Measurements from ENCODE around the gene AANAT. TPM values are rescaled to one million over a fixed set of nuclear protein-coding genes. Genes with fewer than 3 reads are reported as not detected.

Gene AANAT
- total RNA-seq, 2 experiments from 2014 or later = not detected

GRCh38 chr17:76519048-76519966 lies 51.9 kb downstream of the AANAT start:
- Histone ChIP-seq H3K4me1 (ENCODE audit: insufficient read depth, low read length, poor library complexity, severe bottlenecking) (peaks cover 19% of the 10 kb centered on the region), H4K20me1 (ENCODE audit: insufficient read depth, low read length) (no peaks in the 10 kb centered on the region), H3K79me2 (ENCODE audit: insufficient read depth, low read depth, low read length) (no peaks in the 10 kb centered on the region), H3K27ac (ENCODE audit: low read depth, low read length, poor library complexity, severe bottlenecking) (no peak overlapping the region), H3K4me2 (ENCODE audit: low read length) (no peak overlapping the region), H3K4me3 (ENCODE audit: low read depth, low read length, poor library complexity, severe bottlenecking) (no peak overlapping the region), H2AFZ (ENCODE audit: low read length) (no peak overlapping the region), H3K9me3 (ENCODE audit: low read length) (no peaks in the 10 kb centered on the region), H3K36me3 (ENCODE audit: insufficient read depth, low read length) (no peaks in the 10 kb centered on the region), H3K9me2 (ENCODE audit: insufficient read depth, low read length) (no peaks in the 10 kb centered on the region)
- CTCF ChIA-PET (ENCODE audit: unreplicated experiment) = no interaction called here
- intact Hi-C loops (cut with micrococcal nuclease; ENCODE audit: unreplicated experiment) = no loop called here
- DNase-seq (ENCODE audit: low spot score) = no peak
- POLR2A ChIA-PET = interaction anchor here (0.6 to 0.9 kb wide), 3 partner anchors 25 to 425 kb away, joined by 3 to 8 read pairs (median 3); no protein-coding TSS in a partner anchor
- TF ChIP-seq CTCF (conservative IDR thresholded peaks at IDR 0.05; ENCODE audit: low read length) = no peak
- TF ChIP-seq EZH2phosphoT487 (IDR thresholded peaks at IDR 0.05; ENCODE audit: borderline replicate concordance, low read depth, low read length) = no peak
- no TSS peak for BruUV-seq (replicated peaks)

Other genes with a start within 250 kb of the AANAT start
- 0.21 and 0.28 TPM in 2 replicates for gene RNF157, start 227.1 kb upstream of the AANAT start, total RNA-seq (2014; rRNA removed; shearing (Covaris generic))
- 0.70 and 1.3 TPM in 2 replicates for gene RNF157, start 227.1 kb upstream of the AANAT start, total RNA-seq (2022)
- 70.9 and 86.4 TPM in 2 replicates for gene UBALD2, start 202.3 kb upstream of the AANAT start, total RNA-seq (2014; rRNA removed; shearing (Covaris generic))
- 238 and 305 TPM in 2 replicates for gene UBALD2, start 202.3 kb upstream of the AANAT start, total RNA-seq (2022)
- 6.7 and 9.4 TPM in 2 replicates for gene QRICH2, start 159.3 kb upstream of the AANAT start, total RNA-seq (2014; rRNA removed; shearing (Covaris generic))
- 5.7 and 7.2 TPM in 2 replicates for gene QRICH2, start 159.3 kb upstream of the AANAT start, total RNA-seq (2022)
- 52.6 and 53.3 TPM in 2 replicates for gene PRPSAP1, start 113.7 kb upstream of the AANAT start, total RNA-seq (2014; rRNA removed; shearing (Covaris generic))
- 111 and 130 TPM in 2 replicates for gene PRPSAP1, start 113.7 kb upstream of the AANAT start, total RNA-seq (2022)
- gene SPHK1, start 83.0 kb upstream of the AANAT start, total RNA-seq (2014; rRNA removed; shearing (Covaris generic)) = 0.28 and 0.36 TPM in 2 replicates
- 0.22 and 0.78 TPM in 2 replicates for gene SPHK1, start 83.0 kb upstream of the AANAT start, total RNA-seq (2022)
- gene UBE2O, start 14.5 kb upstream of the AANAT start, total RNA-seq (2014; rRNA removed; shearing (Covaris generic)) = 43.4 and 55.1 TPM in 2 replicates
- gene UBE2O, start 14.5 kb upstream of the AANAT start, total RNA-seq (2022) = 71.0 and 79.6 TPM in 2 replicates
- 122 and 144 TPM in 2 replicates for gene RHBDF2, start 33.8 kb downstream of the AANAT start, total RNA-seq (2014; rRNA removed; shearing (Covaris generic))
- gene RHBDF2, start 33.8 kb downstream of the AANAT start, total RNA-seq (2022) = 158 and 173 TPM in 2 replicates
- gene CYGB, start 70.1 kb downstream of the AANAT start, total RNA-seq (2014; rRNA removed; shearing (Covaris generic)) = 0.33 and 0.57 TPM in 2 replicates
- 0.22 and 0.44 TPM in 2 replicates for gene CYGB, start 70.1 kb downstream of the AANAT start, total RNA-seq (2022)
- 5.7 and 6.3 TPM in 2 replicates for gene PRCD, start 72.4 kb downstream of the AANAT start, total RNA-seq (2014; rRNA removed; shearing (Covaris generic))
- 11.7 and 15.9 TPM in 2 replicates for gene PRCD, start 72.4 kb downstream of the AANAT start, total RNA-seq (2022)
- gene ST6GALNAC2, start 118.3 kb downstream of the AANAT start, total RNA-seq (2014; rRNA removed; shearing (Covaris generic)) = not detected in 2 replicates
- gene ST6GALNAC2, start 118.3 kb downstream of the AANAT start, total RNA-seq (2022) = not detected in 2 replicates
- gene ST6GALNAC1, start 176.2 kb downstream of the AANAT start, total RNA-seq (2014; rRNA removed; shearing (Covaris generic)) = not detected in 2 replicates
- not detected in 2 replicates for gene ST6GALNAC1, start 176.2 kb downstream of the AANAT start, total RNA-seq (2022)
- 1.1 and 1.6 TPM in 2 replicates for gene MXRA7, start 243.4 kb downstream of the AANAT start, total RNA-seq (2014; rRNA removed; shearing (Covaris generic))
- gene MXRA7, start 243.4 kb downstream of the AANAT start, total RNA-seq (2022) = 4.9 and 5.3 TPM in 2 replicates

Measured in OCI-LY7 (cell line).